GM23338 (cell line): ENCODE data around the gene SCUBE2. TPM values are rescaled to one million over a fixed set of nuclear protein-coding genes. Genes with fewer than 3 reads are reported as not detected.

Experiments used
- ATAC-seq: fragments of 200-7000 bp; cut with Tn5 transposase; 3 replicates; pipeline ENCODE4 v1.9.1; 2020
- DNase-seq: peaks from one replicate; pipeline ENCODE4 v3.0.0-alpha.2; 2015; ENCODE audit warnings: low spot score
- H2AFZ ChIP-seq: fragments of 200-600 bp; sonication (generic); 2 replicates; pipeline ENCODE4 v1.8.0; 2016; ENCODE audit warnings: antibody characterized with exemption, mild to moderate bottlenecking, moderate library complexity
- H3F3A ChIP-seq: fragments of 200-600 bp; sonication (generic); replicated peaks from 2 replicates; pipeline ENCODE4 v1.8.0; 2017; ENCODE audit warnings: antibody characterized with exemption, mixed run types, low read depth
- H3K27ac ChIP-seq: fragments of 200-600 bp; sonication (generic); 2 replicates; pipeline ENCODE4 v1.6.1; 2016; ENCODE audit warnings: low read depth
- H3K27me3 ChIP-seq: fragments of 200-600 bp; sonication (generic); 2 replicates; pipeline ENCODE4 v1.8.0; 2016; ENCODE audit warnings: mild to moderate bottlenecking, mixed run types, moderate library complexity; ENCODE audit not compliant: insufficient read depth
- H3K36me3 ChIP-seq: fragments of 200-600 bp; sonication (generic); 2 replicates; pipeline ENCODE4 v1.8.0; 2016; ENCODE audit warnings: mild to moderate bottlenecking; ENCODE audit not compliant: insufficient read depth
- H3K4me1 ChIP-seq: fragments of 200-600 bp; sonication (generic); 2 replicates; pipeline ENCODE4 v1.8.0; 2016; ENCODE audit warnings: mild to moderate bottlenecking, moderate library complexity; ENCODE audit not compliant: insufficient read depth
- H3K4me2 ChIP-seq: fragments of 200-600 bp; sonication (generic); 2 replicates; pipeline ENCODE4 v1.7.1; 2017; ENCODE audit warnings: mixed run types
- H3K4me3 ChIP-seq: fragments of 200-600 bp; sonication (generic); 2 replicates; pipeline ENCODE4 v1.6.1; 2016; ENCODE audit warnings: mixed run types
- H3K79me2 ChIP-seq: fragments of 200-600 bp; sonication (generic); replicated peaks from 2 replicates; pipeline ENCODE4 v1.8.0; 2017; ENCODE audit warnings: mild to moderate bottlenecking; ENCODE audit not compliant: insufficient read depth
- H3K9me2 ChIP-seq: fragments of 200-600 bp; sonication (generic); 2 replicates; pipeline ENCODE4 v1.8.0; 2017; ENCODE audit not compliant: insufficient read depth
- H4K20me1 ChIP-seq: fragments of 200-600 bp; sonication (generic); replicated peaks from 2 replicates; pipeline ENCODE4 v1.8.0; 2017; ENCODE audit warnings: mild to moderate bottlenecking; ENCODE audit not compliant: insufficient read depth
- H3K27ac Mint-ChIP-seq: 2 replicates; pipeline ENCODE4 v1.8.0; 2020; ENCODE audit warnings: inconsistent platforms, mild to moderate bottlenecking, moderate library complexity, mixed read lengths
- H3K27me3 Mint-ChIP-seq: 3 replicates; pipeline ENCODE4 v1.8.0; 2022; ENCODE audit warnings: low read depth, mild to moderate bottlenecking, moderate library complexity, mixed read lengths, inconsistent platforms; ENCODE audit not compliant: insufficient read depth, poor library complexity
- H3K36me3 Mint-ChIP-seq: 3 replicates; pipeline ENCODE4 v1.8.0; 2021; ENCODE audit warnings: low read depth, mild to moderate bottlenecking, inconsistent platforms, moderate library complexity, mixed read lengths
- H3K4me1 Mint-ChIP-seq: 3 replicates; pipeline ENCODE4 v1.8.0; 2020; ENCODE audit warnings: mild to moderate bottlenecking, inconsistent platforms, mixed read lengths
- H3K4me3 Mint-ChIP-seq: 3 replicates; pipeline ENCODE4 v1.8.0; 2021; ENCODE audit warnings: moderate library complexity, mild to moderate bottlenecking, inconsistent platforms, mixed read lengths
- H3K9me3 Mint-ChIP-seq: 3 replicates; pipeline ENCODE4 v1.8.0; 2020; ENCODE audit warnings: moderate library complexity, mild to moderate bottlenecking, inconsistent platforms, mixed read lengths
- CREB1 ChIP-seq: fragments of 250-450 bp; sonication (Bioruptor Pico); IDR thresholded peaks from 2 replicates; pipeline ENCODE4 v1.5.0; 2020; ENCODE audit warnings: low read depth, mild to moderate bottlenecking, moderate library complexity
- CTCF ChIP-seq, 2 experiments: fragments of 200-600 bp in 1 of 2; sonication (generic) in 1 of 2; conservative IDR thresholded peaks; 2 replicates each; pipeline versions ENCODE4 v1.5.1 to v1.6.1; 2016 to 2017; ENCODE audit warnings: antibody characterized with exemption in 2 of 2, low read depth in 2 of 2, mild to moderate bottlenecking in 2 of 2, moderate library complexity in 1 of 2
- ETS1 ChIP-seq: IDR thresholded peaks from 2 replicates; pipeline ENCODE4 v1.6.1; 2016; ENCODE audit warnings: antibody characterized with exemption
- EZH2 ChIP-seq: fragments of 200-600 bp; sonication (generic); IDR thresholded peaks from one replicate; pipeline ENCODE4 v1.8.0; 2017; ENCODE audit warnings: antibody characterized with exemption, mild to moderate bottlenecking, low read depth; ENCODE audit not compliant: unreplicated experiment
- EZH2phosphoT487 ChIP-seq: fragments of 200-600 bp; sonication (generic); IDR thresholded peaks from one replicate; pipeline ENCODE4 v1.8.1; 2018; ENCODE audit warnings: antibody characterized with exemption; ENCODE audit not compliant: unreplicated experiment
- JUNB ChIP-seq: IDR thresholded peaks from one replicate; pipeline ENCODE4 v1.6.1; 2016; ENCODE audit warnings: antibody characterized with exemption; ENCODE audit not compliant: unreplicated experiment
- NANOG ChIP-seq: IDR thresholded peaks from 2 replicates; pipeline ENCODE4 v1.6.1; 2016; ENCODE audit warnings: antibody characterized with exemption, borderline replicate concordance
- POLR2AphosphoS5 ChIP-seq: IDR thresholded peaks from 2 replicates; pipeline ENCODE4 v1.6.1; 2016; ENCODE audit warnings: antibody characterized with exemption, low read depth
- REST ChIP-seq: IDR thresholded peaks from one replicate; pipeline ENCODE4 v1.6.1; 2018; ENCODE audit warnings: antibody characterized with exemption; ENCODE audit not compliant: unreplicated experiment
- STAT1 ChIP-seq: IDR thresholded peaks from one replicate; pipeline ENCODE4 v1.6.1; 2016; ENCODE audit warnings: antibody characterized with exemption; ENCODE audit not compliant: unreplicated experiment
- ZNF114 ChIP-seq: fragments of 250-450 bp; sonication (Bioruptor Pico); IDR thresholded peaks from 2 replicates; pipeline ENCODE4 v1.5.0; 2020; ENCODE audit warnings: mild to moderate bottlenecking, moderate library complexity
- ZNF331 ChIP-seq: fragments of 250-450 bp; sonication (Bioruptor Pico); IDR thresholded peaks from 2 replicates; pipeline ENCODE4 v1.5.0; 2020; ENCODE audit warnings: low read depth, mild to moderate bottlenecking, moderate library complexity
- ZNF462 ChIP-seq: fragments of 250-450 bp; sonication (Bioruptor Pico); IDR thresholded peaks from 2 replicates; pipeline ENCODE4 v1.5.0; 2020; ENCODE audit warnings: mild to moderate bottlenecking, moderate library complexity
- polyA plus RNA-seq: library from polyadenylated mRNA; unstranded; fragments of >200 nt; fragmentation: Nextera tagmentation; extraction: Ambion mirVana; gene quantifications from 2 replicates; pipeline ENCODE4 v1.2.1, GENCODE V29; 2016
- total RNA-seq: library from RNA; depleted of rRNA; stranded (reverse); fragments of >200 nt; shearing (Covaris generic); gene quantifications from 2 replicates; pipeline ENCODE4 v1.2.3, GENCODE V29; 2014

Gene SCUBE2
- total and polyA plus RNA-seq, 2 experiments from 2014 or later = 0.47 to 0.63 TPM

GRCh38 chr11:9109858-9110731, 18.7 kb upstream of the SCUBE2 start:
- ATAC-seq (no peak), DNase-seq (no peak)
- no peak for TF ChIP-seq STAT1
- no peak for TF ChIP-seq CTCF (conservative IDR thresholded peaks at IDR 0.05; ENCODE audit: low read depth in 2 of 2)
- no peak for TF ChIP-seq EZH2
- TF ChIP-seq CREB1 (CRISPR knock-in tag) = no peak
- TF ChIP-seq ETS1 = no peak
- no peak for TF ChIP-seq POLR2AphosphoS5
- no peak for TF ChIP-seq JUNB
- TF ChIP-seq NANOG = no peak
- no peak for TF ChIP-seq ZNF114 (CRISPR knock-in tag)
- TF ChIP-seq ZNF331 (CRISPR knock-in tag) = no peak
- no peak for TF ChIP-seq ZNF462 (CRISPR knock-in tag)
- no peak for TF ChIP-seq EZH2phosphoT487
- no peak for TF ChIP-seq REST
- no peaks in the 10 kb centered on the region for H3K79me2 ChIP-seq
- H2AFZ ChIP-seq = no peak overlapping the region
- no peak overlapping the region for H3K4me3 Mint-ChIP-seq
- no peaks in the 10 kb centered on the region for H3K9me2 ChIP-seq
- H3F3A ChIP-seq = no peaks in the 10 kb centered on the region
- no peaks in the 10 kb centered on the region for H4K20me1 ChIP-seq
- no peak overlapping the region for H3K4me2 ChIP-seq
- no peaks in the 10 kb centered on the region for H3K27me3 Mint-ChIP-seq
- H3K9me3 Mint-ChIP-seq = peaks cover 29% of the 10 kb centered on the region
- H3K36me3 Mint-ChIP-seq = peaks cover 16% of the 10 kb centered on the region; the same call in 2 of the 3 replicates
- no peak overlapping the region for H3K27ac Mint-ChIP-seq
- no peaks in the 10 kb centered on the region for H3K27me3 ChIP-seq
- H3K4me3 ChIP-seq = no peak overlapping the region
- no peak overlapping the region for H3K27ac ChIP-seq
- peaks cover 11% of the 10 kb centered on the region for H3K36me3 ChIP-seq
- H3K4me1 ChIP-seq = no peaks in the 10 kb centered on the region
- H3K4me1 Mint-ChIP-seq = no peaks in the 10 kb centered on the region
